ENCODE data around the gene PPFIBP1.

DNA sequence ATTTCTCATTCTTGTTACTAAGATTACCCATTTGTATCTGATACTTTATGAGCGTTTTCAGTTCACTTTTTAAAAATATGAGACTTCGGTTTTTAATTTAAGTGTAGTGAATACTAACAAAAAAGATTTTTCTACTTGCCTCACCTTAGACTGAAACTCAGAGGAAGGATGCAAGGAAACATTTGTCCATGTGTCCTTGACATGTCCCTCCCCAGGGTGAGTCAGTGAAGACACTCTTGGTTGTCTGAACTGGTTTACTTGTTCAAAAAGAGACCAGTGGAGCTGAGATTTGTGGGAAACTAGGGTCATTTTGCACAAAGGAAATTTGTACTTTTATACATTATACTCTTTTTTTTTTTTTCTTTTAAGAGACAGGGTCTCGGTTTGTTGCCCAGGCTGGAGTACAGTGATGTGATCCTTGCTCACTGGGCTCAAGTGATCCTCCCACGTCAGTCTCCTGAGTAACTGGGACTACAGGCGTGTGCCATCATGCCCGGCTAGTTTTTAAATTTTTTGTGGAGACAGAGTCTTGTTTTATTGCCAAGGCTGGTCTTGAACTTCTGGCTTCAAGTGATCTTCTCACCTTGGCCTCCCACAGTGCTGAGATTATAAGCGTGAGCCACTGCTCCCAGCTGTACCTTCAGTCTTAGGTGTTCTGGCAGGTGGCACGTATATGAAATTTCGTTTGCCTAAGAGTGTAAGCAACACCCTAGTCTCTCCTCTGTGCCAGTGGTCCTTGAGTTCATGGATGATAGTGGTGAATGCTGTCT is 56.7 kb downstream of the PPFIBP1 start:
- TF ChIP-seq, protein P1, sequence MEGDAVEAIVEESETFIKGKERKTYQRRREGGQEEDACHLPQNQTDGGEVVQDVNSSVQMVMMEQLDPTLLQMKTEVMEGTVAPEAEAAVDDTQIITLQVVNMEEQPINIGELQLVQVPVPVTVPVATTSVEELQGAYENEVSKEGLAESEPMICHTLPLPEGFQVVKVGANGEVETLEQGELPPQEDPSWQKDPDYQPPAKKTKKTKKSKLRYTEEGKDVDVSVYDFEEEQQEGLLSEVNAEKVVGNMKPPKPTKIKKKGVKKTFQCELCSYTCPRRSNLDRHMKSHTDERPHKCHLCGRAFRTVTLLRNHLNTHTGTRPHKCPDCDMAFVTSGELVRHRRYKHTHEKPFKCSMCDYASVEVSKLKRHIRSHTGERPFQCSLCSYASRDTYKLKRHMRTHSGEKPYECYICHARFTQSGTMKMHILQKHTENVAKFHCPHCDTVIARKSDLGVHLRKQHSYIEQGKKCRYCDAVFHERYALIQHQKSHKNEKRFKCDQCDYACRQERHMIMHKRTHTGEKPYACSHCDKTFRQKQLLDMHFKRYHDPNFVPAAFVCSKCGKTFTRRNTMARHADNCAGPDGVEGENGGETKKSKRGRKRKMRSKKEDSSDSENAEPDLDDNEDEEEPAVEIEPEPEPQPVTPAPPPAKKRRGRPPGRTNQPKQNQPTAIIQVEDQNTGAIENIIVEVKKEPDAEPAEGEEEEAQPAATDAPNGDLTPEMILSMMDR (IDR thresholded peaks at IDR 0.05), result no peak
- no peak for TF ChIP-seq POLR2AphosphoS5 (IDR thresholded peaks at IDR 0.05)

Measured in stomach (tissue), 4 donors.